GM20000 (cell line): Measurements from ENCODE around the gene IL31RA.

Experiments
- DNase-seq: peaks from one replicate; pipeline ENCODE4 v3.0.0; 2012; ENCODE audit warnings: low spot score
- CTCF ChIP-seq: IDR thresholded peaks from 2 replicates; pipeline ENCODE4 v1.5.1; 2012; ENCODE audit warnings: mild to moderate bottlenecking, control low read depth; ENCODE audit errors: extremely low read depth, missing control alignments

Gene IL31RA

GRCh38 chr5:55918087-55919035, 67.2 kb downstream of the IL31RA start:
- DNase-seq: no peak
- no peak for TF ChIP-seq CTCF

GRCh38 chr5:55919625-55920024, 68.5 kb downstream of the IL31RA start:
- DNase-seq: no peak
- no peak for TF ChIP-seq CTCF

GRCh38 chr5:55920784-55921183, 69.6 kb downstream of the IL31RA start:
- no peak for TF ChIP-seq CTCF
- DNase-seq: peak; percentile 1

GRCh38 chr5:55921617-55922016, 70.5 kb downstream of the IL31RA start:
- no peak for TF ChIP-seq CTCF
- no peak for DNase-seq

GRCh38 chr5:55923177-55923771, 72.1 kb downstream of the IL31RA start:
- DNase-seq: no peak
- TF ChIP-seq CTCF: no peak

- DNase-seq: no peak
- TF ChIP-seq CTCF: no peak
Observed at GRCh38 chr5:55923865-55924500, 72.8 kb downstream of the IL31RA start.

- TF ChIP-seq CTCF: no peak
- no peak for DNase-seq
Observed at GRCh38 chr5:55924744-55925143, 73.6 kb downstream of the IL31RA start.
